ENCODE results near the gene FLG2.
"Not testable (repeated sequence)": the region's sequence is repeated elsewhere in the genome, so short reads cannot be mapped to it uniquely, and the experiment has no call there.

Gene FLG2

DNA sequence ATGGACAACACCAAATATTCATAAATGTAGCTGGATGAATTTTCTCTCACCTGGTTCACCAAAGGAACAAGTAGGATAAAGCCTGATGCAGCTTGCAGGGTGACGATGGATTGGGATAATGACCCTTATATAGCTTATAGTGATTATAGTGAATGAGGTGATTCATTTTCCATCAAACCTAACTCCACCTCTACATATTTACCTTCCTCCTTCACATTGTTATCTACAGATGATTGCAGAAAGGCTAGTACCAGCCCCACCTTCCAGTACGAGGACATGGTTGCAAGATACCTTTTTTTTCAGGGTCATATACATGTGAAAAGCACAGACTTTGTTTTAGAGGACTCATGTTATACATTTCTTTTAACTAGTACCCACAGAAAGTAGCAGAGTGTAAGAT, at the start of gene FLG2:
TSS of gene FLG2 (minus strand) at position 101 of the 400 bp plus-strand sequence. CDS start 1,122 bp downstream, outside the sequence.
- no peak for DNase-seq

DNA sequence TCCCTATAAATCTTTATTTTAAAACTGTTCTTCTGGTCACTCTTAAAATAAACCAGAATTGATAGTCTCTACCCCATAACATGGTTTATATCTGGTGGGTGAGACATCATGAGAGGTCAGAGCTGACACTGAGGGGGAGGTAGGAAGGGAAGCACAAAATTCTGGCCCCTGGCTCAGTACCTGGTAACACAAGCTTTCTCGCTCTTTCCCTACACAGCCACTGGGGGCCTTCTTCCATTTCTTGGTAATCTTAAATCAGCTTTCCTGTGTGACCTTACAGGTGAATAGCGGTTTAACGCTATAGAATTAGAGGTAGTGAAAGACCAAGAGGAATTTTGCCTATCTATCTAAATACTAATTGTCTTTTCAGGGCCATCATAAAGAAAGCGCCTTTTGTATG, 48.9 kb upstream of the FLG2 start:
- DNase-seq: no peak

DNA sequence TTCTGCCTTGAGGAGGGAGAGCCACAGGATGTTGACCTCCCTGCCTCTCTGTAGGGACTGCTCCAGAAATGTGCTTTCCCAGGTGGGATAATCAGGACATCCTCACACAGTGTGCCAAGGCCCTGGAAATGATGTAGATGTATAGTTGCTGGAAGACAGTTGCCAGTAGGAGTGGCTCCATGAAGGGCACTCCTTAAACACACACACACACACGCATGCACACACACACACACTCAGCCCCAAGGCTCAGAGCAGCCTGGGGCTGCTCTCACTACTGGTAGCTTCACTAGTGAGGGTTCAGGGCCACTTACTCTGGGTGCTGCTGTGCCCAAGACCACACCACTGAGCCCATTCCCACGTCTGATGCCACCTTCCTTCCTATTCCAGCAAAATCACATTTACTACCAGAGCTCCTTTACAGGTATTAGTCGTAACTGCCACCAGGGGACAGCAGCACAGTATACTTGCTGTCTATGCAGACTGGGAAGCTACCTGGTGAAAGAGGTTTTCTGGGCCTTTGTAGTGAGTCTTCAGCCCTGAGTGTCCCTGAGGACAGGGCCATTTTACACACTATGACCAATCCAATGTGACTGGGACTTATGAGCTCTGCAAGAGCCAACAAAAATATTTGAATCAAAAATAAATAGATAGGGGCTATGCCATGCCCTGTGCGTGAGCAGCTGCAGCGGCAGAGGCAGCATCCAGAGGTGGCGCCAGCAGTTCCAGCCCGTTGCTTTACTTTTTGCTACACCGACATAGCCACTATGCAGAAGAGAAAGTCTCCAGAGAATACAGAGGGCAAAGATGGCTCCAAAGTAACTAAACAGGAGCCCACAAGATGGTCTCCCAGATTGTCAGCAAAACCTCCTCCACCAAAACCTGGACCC, 39.2 kb upstream of the FLG2 start:
- no peak for DNase-seq

DNA sequence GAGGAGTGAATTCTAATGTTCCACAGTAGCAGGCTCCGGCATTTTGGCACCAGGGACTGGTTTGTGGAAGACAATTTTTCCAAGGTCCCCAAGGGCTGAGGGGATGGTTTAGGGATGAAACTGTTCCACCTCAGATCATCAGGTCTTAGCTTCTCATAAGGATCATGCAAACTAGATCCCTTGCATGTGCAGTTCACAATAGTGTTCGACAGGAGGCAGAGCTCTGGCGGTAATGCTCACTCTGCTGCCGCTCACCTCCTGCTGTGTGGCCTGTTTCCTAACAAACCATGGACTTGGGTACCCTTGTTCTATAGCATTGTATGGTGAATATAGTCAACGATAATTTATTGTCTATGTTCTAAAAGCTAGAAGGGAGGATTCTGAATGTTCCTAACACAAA, 37.7 kb upstream of the FLG2 start:
- DNase-seq: no peak

DNA sequence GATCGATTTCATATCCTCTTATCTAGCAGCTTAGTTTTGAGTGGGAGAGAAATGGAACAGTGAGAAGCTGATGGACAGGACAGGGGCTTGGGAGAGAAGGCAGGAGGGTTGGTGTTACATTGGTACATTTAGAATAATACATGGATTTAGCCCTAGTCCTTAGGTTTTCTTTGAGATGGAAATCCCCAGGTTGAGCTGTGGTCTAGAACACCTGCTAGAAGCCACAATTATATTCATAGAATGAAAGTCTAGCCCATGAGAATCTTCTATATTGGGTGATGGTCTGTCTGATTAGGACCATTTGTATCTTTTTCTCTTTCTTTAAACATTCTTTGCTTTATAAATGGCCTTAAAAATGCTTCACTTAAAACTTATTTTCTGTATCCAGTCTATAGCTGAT, 34.3 kb upstream of the FLG2 start:
- no peak for DNase-seq

DNA sequence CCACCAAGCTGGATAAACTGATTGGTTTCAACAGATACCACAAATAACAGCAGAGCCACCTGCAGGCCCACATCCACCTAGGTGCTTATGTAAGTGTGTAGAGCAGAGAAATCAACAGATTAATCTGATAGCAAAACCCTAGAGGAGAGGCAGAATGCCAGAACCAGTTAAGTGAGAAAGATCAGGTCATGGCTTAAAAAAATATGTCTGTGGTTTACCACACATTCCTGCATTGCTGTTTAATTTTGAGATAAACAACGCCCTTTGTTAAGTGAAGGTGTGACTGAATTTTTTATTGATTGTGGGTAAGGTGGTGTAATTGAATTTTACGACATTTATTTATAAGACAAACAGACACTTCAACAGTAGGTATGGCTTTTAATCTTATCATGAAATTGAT, 33.1 kb upstream of the FLG2 start:
- no peak for DNase-seq

DNA sequence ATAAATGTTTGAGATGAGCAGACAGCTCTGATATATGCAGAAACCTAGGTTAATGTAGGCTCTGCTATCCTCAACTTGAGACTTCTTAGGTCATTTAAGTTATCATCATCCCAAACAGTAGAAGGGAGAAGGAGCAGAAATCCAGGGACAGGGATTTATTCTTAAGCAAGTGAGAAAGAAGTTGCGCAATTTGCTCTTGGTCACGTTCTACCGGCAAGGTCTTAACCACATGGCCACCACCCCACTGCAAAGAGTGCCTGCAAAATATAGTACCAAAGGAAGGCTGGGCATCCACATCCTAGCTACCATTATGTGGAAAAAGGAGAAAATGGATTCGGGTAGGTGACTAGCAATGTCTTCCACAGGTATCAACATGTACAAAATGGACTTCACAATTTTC, 29.1 kb upstream of the FLG2 start:
- DNase-seq: no peak

DNA sequence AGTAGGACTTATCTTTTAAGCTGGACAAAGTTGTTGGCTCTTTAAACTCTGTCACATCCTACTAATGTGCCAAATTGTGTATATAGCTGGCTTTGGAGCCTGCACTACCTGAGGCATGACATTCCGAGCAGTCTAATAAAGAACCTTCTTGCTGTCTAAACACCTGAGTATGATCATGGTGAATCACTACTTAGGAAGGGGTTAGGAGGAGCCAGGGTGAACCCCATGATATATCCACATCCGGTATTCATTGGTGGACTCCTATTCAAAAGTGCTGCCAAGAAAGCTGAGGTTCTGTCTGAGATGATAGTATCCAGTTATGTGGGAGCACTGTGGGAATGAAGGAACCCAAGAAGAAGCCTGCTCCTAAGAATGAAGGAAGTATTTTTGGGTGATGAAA, 27.1 kb upstream of the FLG2 start:
- no peak for DNase-seq

DNA sequence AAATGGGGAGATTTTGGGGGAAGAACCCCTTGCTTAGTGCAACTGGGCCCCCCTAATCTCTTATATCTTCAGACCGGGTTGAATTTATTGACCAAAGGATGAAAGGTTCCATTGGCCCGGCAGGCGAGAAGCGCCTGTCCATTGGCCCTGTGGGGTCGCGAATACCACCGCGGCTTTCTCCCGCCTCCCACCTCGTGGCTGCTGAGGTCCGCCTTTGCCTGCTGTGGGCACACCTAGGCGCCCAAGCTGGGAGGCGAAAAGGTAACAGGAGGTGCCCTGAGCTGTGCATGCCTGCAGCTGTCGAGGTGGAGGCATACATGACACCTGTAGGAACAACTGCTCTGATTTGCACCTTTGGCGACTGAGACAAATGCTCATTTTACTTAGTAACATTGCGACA, 21.1 kb upstream of the FLG2 start:
- DNase-seq: no peak

DNA sequence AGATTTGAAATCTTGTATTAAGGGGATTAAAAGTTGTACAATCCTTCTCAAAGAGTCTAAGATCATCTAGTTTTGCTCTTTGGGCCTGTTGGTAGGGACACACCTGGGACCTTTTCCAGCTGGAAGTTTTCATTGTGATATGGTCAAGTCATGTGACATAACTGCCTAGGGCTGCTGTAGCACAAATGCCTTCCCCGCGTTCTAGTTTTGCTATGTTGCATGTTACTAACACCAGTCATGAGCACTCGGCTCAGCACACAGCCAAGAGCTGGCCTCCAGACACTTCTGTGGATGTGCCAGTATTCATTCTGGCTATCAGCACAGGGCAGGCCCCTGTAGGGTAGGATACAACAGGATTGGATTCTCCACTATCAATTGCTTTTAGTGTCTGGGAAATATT, 14.6 kb upstream of the FLG2 start:
- DNase-seq: no peak

DNA sequence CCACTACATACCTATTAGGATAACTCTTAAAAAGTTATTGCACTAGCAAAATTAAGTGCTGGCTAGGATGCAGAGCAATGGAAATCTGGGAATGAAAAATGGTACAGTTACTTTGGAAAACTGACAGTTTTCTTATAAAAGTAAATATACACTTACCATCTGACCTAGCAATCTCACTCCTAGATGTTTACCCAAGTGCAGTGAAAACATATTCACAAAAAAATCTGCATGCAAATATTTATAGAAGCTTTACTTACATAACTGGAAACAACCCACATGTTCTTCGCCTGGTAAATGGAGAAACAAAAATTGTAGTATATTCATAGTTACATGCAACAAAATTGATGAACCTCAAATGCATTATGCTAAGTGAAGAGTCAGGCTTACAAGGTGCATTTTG, 12.9 kb upstream of the FLG2 start:
- no peak for DNase-seq

DNA sequence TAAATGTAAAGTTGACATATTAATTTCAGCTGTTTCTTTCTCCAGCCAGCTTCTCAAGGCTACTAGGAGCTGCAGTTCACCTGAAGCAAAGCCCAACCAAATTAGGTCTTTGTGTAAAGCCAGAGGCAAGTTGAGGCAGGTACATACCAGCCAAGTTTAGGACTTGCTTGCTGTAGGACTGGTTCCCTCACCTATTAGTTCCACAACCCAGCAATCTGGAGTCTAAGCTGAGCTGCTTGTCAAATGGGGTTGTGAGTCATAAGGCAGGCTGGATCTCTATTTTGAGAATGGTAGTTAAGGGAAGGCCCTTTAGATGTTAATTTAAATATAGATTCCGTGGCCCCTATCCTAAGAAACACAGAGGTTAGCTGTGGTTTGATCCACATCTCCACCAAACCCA, 7.6 kb upstream of the FLG2 start:
- no peak for DNase-seq

DNA sequence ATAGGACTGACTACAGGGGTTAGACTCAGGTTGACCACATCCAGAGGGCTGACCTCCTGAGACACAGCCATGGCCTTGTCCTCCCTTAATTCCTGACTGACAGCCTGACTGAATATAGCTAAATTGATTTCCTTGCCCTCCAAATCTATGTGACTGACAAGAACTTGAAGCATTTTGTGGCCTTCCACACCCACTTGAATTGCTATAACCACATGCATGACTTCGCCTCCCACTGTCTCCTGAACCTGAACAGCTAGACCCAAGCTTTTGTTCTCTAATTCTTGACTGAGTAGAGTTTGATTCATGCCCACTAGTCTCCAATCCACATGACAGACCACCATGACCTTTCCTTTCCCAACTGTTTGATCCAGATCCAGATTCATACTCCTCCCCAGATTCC, 3.1 kb downstream of the FLG2 start:
- no peak for DNase-seq

DNA sequence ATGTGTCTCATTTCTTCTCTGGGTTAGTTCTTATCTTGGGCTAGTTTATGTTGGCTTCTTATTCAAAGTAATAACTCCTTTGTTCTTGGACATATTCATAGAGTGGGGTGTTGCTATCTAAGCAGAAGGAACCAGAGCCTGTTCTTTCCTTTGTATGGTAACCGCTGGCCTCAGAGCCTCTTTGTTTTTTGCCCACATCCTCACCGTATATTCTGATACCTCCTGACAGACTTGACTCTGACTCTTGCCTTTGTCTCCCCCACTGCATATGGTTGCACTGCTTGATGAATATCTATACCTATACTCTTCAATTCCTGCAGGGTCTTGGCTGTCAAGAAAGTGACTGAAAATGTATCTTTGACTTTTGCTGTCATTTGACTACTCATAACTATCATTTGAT, 10.2 kb downstream of the FLG2 start:
- no peak for DNase-seq

DNA sequence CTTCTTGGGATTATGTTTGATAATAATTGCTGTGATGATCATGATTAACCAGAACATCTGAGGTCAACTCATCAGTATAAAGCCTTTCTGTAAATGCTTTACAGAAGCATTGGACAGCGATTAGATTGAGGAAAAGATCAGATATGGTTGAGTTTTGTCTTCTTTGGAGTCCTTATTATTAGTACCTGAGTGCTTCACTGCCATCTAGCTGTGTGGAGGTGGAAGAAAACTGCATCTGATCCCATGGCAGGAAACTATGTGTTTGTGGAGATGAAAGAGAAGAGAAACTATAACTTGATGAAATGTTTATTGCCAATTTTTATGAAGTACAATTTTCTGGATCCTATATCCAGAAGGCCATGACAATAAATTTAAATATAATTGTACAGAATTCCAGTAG, 11.4 kb downstream of the FLG2 start:
- DNase-seq: no peak

DNA sequence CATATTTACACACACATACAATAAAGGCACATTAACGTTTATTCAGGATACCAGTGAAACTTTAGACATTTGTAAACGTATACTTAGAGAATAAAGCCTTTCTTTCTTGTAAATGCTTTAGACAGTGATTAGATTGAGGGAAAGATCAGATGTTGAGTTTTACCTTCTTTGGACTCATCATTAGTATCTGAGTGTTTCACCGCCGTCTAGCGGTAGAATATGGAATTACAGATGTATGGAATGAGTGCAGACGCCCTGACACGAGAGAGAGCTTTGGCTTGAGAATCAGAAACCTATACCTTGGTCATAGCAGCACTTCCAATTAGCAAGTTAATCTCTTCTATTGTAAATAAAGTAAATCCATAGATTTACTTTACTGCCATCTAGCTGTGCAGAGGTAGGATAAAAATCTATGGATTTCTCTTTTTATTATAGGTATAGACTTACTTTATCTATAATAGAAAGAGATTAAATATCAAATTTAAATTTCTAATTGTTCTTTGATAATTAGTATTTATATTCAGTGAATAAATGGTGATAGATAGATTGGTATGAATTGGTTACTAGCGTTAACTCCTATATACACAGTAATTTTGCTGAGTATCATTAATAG, 12.6 kb downstream of the FLG2 start:
- peak; percentile 8 for DNase-seq

DNA sequence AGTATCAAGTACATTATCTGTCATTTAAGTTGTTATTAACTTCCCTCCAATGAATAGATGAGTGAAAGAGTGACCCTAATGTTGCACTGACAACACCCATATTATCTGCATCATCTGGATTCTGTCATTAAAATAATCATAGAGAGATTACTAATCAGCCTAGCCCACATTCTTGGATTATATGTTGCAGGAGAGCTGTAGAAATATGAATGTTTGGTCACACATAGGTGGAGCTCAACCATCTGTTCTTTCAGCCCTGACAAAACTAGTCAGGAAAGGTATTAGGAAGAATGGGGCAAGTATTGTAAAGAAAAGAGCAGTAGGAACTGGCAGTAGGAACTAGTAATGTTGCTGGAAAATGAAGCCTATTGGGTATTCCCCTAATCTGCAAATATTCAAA, 15.4 kb downstream of the FLG2 start:
- no peak for DNase-seq

DNA sequence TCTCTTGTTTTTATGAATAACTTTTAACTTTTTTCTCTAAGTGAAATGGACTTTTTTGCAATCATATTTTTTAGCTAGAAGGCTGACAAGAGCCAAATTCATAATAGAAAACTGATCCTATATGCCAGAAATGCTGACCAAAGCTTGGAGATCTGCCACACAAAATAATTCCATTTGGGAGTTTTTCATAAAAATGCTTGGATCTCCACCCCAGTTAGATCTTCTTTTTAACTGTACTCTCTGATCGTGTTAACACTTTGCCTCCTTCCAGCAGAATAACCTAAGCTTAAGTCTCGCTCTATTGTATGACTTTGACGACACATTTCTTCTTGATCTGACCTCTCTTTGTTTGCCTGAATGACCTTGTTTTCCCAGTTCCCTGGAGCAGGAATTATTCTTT, 16.8 kb downstream of the FLG2 start:
- no peak for DNase-seq

DNA sequence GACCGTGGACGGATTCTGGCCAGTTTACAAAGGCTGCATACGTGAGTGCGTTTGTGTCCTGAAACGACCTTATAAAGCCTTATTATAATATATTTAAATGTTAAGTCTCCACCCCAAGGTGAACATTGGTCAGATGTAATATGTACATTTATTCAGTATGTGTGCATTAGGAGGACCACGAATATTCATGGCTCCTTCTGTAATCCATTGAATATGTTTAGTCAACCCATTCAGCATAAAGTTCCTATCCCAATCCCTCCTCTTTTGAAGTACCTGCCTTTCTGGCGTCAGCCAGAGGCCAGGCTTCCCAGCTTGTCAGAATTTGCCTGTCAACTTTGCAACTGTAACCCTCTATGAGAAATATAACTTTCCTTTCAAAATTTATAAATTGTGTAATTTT, 24.4 kb downstream of the FLG2 start:
- no peak for DNase-seq

DNA sequence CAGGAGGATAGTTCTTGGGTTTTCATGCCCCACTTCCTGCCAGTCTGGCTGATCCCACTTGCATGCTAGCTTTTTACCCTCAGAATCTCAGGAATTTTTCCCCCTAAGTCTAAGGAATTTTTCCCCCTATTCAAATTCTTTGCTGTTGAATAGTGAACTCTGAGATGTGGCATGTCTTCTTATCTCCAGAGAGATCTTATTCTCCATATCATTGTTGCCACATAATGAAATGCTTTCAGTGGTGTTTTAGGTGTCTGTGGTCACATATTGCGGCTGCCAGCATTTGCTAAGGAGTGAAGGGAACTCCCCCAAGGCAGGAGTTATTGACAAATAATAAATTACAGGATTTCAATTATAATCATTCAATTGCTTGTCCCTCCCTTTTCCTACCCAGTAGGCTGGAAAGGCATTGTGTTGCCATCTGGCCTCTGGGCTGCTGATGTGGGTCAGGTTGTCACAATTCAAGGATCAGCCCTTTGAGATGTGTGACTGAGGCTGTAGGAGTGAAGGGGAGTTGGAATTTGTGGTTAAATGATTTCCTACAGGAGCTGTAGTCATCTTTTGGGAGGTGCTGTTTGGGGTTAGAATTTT, 30.9 kb downstream of the FLG2 start:
- no peak for DNase-seq

DNA sequence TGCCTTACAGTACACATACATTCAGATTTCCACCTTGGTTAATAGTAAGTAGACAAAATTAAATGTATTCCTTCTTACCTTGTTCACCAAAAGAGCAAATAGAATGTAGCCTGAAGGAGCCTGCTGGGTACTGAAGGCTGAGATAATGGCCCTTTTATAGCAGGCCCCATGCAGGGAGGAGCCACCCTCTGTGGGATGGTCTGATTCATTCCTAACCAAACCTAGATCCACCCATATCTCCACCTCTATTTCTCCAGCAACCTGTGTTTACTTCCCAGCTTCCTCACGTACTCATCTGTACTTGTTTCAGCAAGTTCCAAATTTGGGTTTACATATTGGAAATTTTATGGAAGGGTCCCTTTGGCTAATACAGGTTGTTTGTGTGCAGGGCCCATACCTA, 34.7 kb downstream of the FLG2 start, which contains the start of gene FLG:
TSS of gene FLG (minus strand) at position 129 of the 400 bp plus-strand sequence. CDS start 9,783 bp downstream, outside the sequence.
- no peak for DNase-seq

DNA sequence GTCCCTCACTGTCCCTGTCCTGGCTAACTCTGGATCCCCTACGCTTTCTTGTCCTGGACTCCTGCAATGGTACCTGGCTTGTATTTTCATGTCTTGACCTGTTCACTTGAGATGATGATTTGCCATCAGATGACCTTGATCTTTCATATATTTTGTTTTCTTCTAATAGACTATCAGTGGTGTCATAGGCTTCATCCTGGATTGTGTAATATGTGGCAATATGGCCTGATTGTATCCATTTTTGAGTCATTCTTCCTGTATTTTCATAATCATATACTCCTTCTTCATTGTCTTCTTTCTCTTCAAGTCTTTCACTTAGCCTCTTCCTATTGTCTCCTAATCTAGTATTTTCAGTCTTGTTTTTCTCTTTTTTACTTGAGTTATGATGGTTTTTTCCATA, 45.8 kb downstream of the FLG2 start:
- no peak for DNase-seq

DNA sequence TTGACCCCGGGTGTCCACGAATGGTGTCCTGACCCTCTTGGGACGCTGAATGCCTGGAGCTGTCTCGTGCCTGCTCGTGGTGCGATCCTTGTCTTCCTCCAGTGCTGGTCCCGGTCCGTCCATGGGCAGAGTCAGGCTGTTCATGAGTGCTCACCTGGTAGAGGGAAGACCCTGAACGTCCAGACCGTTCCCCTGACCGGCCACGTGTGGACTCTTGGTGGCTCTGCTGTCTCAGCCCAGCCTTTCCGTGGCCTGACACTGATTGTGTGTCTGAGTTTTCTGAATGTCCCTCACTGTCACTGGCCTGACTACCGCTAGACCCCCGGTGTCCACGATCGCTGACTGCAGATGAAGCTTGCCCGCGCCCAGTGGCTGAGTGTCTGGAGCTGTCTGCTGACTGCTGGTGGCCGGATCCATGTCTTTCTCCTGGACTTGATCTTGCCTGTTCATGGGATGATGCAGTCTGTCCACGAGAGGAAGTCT, 46.4 kb downstream of the FLG2 start:
- no peak for DNase-seq

DNA sequence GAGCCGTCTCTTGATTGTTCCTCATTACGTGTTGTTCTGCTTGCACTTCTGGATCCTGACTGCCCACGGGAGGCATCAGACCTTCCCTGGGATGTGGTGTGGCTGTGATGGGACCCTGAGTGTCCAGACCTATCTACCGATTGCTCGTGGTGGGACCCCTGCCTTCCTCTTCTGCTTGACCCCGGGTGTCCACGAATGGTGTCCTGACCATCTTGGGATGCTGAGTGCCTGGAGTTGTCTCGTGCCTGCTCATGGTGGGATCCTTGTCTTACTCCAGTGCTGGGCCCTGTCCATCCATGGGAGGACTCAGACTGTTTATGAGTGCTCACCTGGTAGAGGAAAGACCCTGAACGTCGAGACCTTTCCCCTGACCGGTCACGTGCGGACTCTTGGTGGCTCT, 47.6 kb downstream of the FLG2 start:
- not testable (repeated sequence) for DNase-seq
